ENCODE measurements around the gene METTL3. TPM values are rescaled to one million over a fixed set of nuclear protein-coding genes. Genes with fewer than 3 reads are reported as not detected.

The METTL3 gene
- total RNA-seq, 1 donor from 2014 or later, result 26.6 TPM

DNA sequence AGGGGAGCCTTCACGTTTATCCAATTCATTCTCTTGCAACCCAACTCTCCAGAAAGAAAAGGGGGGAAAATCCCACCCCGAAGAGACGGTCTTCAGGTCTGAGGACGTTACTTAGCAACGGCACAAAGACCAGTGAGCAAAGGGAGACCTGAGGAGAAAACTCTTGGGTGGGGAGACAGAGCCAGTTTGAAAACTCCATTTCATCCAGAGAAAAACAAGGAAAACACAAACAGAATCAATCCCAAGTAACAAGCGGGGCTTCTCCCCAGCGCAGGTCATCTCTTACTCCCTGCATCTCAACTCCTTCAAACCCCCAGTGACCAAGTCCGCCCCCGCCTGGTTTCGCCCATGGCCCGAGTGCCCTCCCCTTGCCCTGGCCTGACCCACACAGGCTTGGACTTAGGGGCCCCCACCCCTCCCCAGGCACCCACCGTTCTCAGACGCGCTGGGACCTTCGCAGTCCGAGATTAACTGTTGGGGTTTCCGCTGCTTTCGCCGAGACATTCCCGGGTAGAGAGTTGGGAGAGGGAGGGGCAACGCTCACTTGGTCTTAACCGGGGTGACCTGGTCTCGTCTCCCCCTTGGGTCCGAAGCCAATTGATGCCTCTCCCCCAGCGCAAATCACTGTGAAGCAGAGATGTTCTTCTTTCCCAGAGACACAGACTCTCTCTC is 25.4 kb upstream of the METTL3 start:
- Histone ChIP-seq H3K4me1 (peaks cover 11% of the 10 kb centered on the region), H3K27ac (replicated peaks) (no peak overlapping the region), H3K4me3 (peak overlapping the region; percentile 58), H3K27me3 (ENCODE audit: low read depth) (peaks cover 100% of the 10 kb centered on the region), H3K36me3 (no peaks in the 10 kb centered on the region), H3K9me3 (replicated peaks) (no peaks in the 10 kb centered on the region)
- intact Hi-C loops (cut with micrococcal nuclease), result no loop called here
- no peak for DNase-seq
- TF ChIP-seq, protein P1, sequence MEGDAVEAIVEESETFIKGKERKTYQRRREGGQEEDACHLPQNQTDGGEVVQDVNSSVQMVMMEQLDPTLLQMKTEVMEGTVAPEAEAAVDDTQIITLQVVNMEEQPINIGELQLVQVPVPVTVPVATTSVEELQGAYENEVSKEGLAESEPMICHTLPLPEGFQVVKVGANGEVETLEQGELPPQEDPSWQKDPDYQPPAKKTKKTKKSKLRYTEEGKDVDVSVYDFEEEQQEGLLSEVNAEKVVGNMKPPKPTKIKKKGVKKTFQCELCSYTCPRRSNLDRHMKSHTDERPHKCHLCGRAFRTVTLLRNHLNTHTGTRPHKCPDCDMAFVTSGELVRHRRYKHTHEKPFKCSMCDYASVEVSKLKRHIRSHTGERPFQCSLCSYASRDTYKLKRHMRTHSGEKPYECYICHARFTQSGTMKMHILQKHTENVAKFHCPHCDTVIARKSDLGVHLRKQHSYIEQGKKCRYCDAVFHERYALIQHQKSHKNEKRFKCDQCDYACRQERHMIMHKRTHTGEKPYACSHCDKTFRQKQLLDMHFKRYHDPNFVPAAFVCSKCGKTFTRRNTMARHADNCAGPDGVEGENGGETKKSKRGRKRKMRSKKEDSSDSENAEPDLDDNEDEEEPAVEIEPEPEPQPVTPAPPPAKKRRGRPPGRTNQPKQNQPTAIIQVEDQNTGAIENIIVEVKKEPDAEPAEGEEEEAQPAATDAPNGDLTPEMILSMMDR (IDR thresholded peaks at IDR 0.05; ENCODE audit: borderline replicate concordance), result no peak

DNA sequence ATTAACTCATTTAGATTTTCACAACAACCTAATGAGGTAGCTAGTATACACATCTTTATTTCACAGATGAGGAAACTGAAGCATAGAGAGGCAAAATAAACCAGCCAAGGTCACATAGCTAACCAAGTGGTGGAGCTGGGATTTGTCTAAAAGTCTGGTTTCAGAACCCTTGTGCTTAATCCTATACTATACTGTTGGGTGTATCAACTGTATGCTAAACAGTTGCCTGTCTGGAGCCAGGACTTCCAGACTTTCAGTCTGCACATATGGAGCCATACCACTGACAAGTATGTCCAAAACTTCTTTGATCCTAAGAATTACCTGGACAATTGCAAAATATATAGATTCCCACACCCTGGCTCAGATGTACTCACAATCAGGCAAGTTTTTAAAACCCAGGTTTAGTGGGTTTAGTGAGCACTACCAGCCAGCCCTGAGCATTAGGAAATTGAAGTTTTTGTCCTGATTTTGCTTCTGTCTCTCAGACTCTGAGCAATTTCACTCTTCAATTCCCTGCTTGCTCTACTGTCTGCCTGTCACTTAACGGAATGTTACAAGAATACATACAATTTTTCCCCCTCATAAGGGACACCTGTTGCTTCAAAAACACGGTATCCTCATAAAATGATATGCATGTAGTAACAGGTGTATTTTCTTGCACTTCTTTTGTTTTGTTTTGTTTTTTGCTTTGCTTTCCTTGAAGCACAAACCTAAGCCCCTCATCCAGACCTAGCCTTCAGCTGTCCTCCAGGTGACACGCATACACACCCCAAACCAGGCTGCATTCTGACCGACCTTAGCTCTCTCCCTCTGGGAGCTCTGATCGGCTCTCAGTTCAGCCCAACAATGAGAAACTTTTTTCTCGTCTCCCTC is 24.6 kb upstream of the METTL3 start:
- Histone ChIP-seq H3K4me3 (peak overlapping the region; percentile 58), H3K36me3 (no peaks in the 10 kb centered on the region), H3K27ac (replicated peaks) (no peak overlapping the region), H3K27me3 (ENCODE audit: low read depth) (peaks cover 96% of the 10 kb centered on the region), H3K4me1 (peaks cover 11% of the 10 kb centered on the region), H3K9me3 (replicated peaks) (no peaks in the 10 kb centered on the region)
- intact Hi-C loops (cut with micrococcal nuclease), result no loop called here
- TF ChIP-seq, protein P1 (IDR thresholded peaks at IDR 0.05; ENCODE audit: borderline replicate concordance), result no peak
- no peak for DNase-seq

DNA sequence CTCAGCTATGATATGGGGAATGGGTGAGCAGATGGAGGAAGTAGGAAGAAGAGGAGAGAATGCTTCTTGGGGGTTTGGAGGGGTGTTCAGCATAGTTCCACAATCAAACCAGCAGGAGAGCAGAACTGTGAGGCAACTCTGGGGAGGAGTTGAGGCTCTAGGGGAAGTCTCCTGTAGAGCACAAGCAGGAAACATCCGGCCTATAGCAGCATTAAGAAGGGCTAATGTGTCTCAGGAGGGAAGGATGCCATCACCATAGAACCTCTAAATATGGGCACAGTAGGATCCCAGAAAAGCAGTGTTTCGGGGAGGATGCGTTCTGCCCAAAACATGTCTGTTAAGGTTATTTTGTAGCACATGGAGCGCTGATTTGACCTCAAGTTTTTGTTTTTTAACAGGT is 23.4 kb upstream of the METTL3 start:
- H3K4me1 ChIP-seq, result peaks cover 11% of the 10 kb centered on the region
- H3K27ac ChIP-seq (replicated peaks), result no peak overlapping the region
- peaks cover 84% of the 10 kb centered on the region for H3K27me3 ChIP-seq (ENCODE audit: low read depth)
- no peak overlapping the region for H3K4me3 ChIP-seq
- H3K9me3 ChIP-seq (replicated peaks), result no peaks in the 10 kb centered on the region
- no peaks in the 10 kb centered on the region for H3K36me3 ChIP-seq
- TF ChIP-seq, protein P1 (IDR thresholded peaks at IDR 0.05; ENCODE audit: borderline replicate concordance), result no peak
- intact Hi-C loops (cut with micrococcal nuclease), result no loop called here
- no peak for DNase-seq

DNA sequence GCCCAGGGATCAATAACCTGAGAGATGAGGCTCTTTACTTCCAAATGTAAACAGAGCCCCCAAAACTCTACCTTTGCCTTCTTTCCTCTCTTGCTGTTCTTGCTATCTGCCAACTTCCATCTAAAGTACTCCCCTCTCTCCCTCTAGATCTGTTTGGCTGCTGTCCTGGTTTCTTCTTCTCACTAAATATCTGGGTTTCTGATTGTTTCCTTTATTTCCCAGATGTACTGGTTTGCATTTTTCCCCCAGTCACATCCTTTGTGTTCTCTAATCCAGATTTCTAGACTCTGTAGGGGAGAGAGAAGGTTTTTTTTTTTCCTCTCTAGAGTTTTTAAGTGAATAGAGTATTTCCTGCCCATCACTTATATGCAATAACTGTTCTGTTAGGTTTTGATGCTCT is 22.2 kb upstream of the METTL3 start:
- H3K4me3 ChIP-seq, result no peak overlapping the region
- TF ChIP-seq, protein P1 (IDR thresholded peaks at IDR 0.05; ENCODE audit: borderline replicate concordance), result no peak
- H3K27ac ChIP-seq (replicated peaks), result no peak overlapping the region
- no peaks in the 10 kb centered on the region for H3K36me3 ChIP-seq
- H3K9me3 ChIP-seq (replicated peaks), result no peaks in the 10 kb centered on the region
- H3K27me3 ChIP-seq (ENCODE audit: low read depth), result peaks cover 71% of the 10 kb centered on the region
- peaks cover 11% of the 10 kb centered on the region for H3K4me1 ChIP-seq
- DNase-seq, result no peak
- intact Hi-C loops (cut with micrococcal nuclease), result no loop called here

DNA sequence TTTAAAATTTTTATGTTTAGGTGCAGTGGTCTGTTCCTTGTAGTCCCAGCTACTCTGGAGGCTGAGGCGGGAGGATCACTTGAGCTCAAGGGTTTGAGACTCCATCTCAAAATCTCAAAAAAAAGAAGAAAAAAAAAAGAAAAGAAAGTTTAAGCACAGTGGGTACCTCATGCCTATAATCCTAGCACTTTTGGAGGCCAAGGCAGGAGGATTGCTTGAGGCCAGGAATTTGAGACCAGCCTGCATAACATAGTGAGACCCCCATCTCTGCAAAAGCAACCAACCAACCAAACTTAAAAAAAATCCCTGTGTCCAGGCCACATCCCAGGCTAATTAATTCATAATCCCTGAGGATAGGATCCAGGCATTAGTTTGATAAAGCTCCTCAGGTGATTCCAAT is 18.4 kb upstream of the METTL3 start:
- H3K36me3 ChIP-seq, result no peaks in the 10 kb centered on the region
- peaks cover 13% of the 10 kb centered on the region for H3K4me1 ChIP-seq
- TF ChIP-seq, protein P1 (IDR thresholded peaks at IDR 0.05; ENCODE audit: borderline replicate concordance), result no peak
- H3K27me3 ChIP-seq (ENCODE audit: low read depth), result peaks cover 34% of the 10 kb centered on the region
- DNase-seq, result no peak
- H3K27ac ChIP-seq (replicated peaks), result no peak overlapping the region
- intact Hi-C loops (cut with micrococcal nuclease), result no loop called here
- no peaks in the 10 kb centered on the region for H3K9me3 ChIP-seq (replicated peaks)
- H3K4me3 ChIP-seq, result no peak overlapping the region
